Activated CD4-positive, alpha-beta memory T cell treated with anti-CD3 and anti-CD28 coated beads for 36 hours (primary cell): ENCODE data around the gene DPYSL4. TPM values are rescaled to one million over a fixed set of nuclear protein-coding genes. Genes with fewer than 3 reads are reported as not detected.

Source experiments
- CTCF ChIA-PET: fragments of 350-600 bp; sonication (Branson Sonifier 250); formaldehyde crosslinking; loops from one replicate; lab custom pipeline; 2021; ENCODE audit warnings: antibody characterized with exemption, inconsistent platforms; lab: Charles Lee
- POLR2A ChIA-PET: fragments of 350-600 bp; sonication (Branson Sonifier 250); formaldehyde crosslinking; loops from one replicate; lab custom pipeline; 2021; ENCODE audit warnings: antibody characterized with exemption; lab: Charles Lee
- DNase-seq: peaks from one replicate; pipeline ENCODE4 v3.0.0-alpha.2; 2020
- H3K27ac Mint-ChIP-seq: one replicate; pipeline ENCODE4 v1.8.0; 2021; ENCODE audit warnings: mixed read lengths
- H3K27me3 Mint-ChIP-seq: one replicate; pipeline ENCODE4 v1.8.0; 2021; ENCODE audit warnings: mixed read lengths
- H3K36me3 Mint-ChIP-seq: one replicate; pipeline ENCODE4 v1.8.0; 2021; ENCODE audit warnings: mixed read lengths
- H3K4me1 Mint-ChIP-seq: one replicate; pipeline ENCODE4 v1.8.0; 2021; ENCODE audit warnings: low read depth, mixed read lengths
- H3K4me3 Mint-ChIP-seq: one replicate; pipeline ENCODE4 v1.8.0; 2021; ENCODE audit warnings: mild to moderate bottlenecking, mixed read lengths
- H3K9me3 Mint-ChIP-seq: one replicate; pipeline ENCODE4 v1.8.0; 2021; ENCODE audit warnings: mixed read lengths
- intact Hi-C: fragments of 100-400 bp; cut with micrococcal nuclease; formaldehyde crosslinking; loops from one replicate; pipeline ENCODE4 v1.15.1; 2023
- total RNA-seq, 2 experiments: library from RNA; stranded (reverse); gene quantifications; one replicate each; pipeline ENCODE4 v1.2.3, GENCODE V29; 2021

Gene DPYSL4
- total RNA-seq, 2 experiments from 2014 or later = 7.0 to 7.2 TPM

DNA sequence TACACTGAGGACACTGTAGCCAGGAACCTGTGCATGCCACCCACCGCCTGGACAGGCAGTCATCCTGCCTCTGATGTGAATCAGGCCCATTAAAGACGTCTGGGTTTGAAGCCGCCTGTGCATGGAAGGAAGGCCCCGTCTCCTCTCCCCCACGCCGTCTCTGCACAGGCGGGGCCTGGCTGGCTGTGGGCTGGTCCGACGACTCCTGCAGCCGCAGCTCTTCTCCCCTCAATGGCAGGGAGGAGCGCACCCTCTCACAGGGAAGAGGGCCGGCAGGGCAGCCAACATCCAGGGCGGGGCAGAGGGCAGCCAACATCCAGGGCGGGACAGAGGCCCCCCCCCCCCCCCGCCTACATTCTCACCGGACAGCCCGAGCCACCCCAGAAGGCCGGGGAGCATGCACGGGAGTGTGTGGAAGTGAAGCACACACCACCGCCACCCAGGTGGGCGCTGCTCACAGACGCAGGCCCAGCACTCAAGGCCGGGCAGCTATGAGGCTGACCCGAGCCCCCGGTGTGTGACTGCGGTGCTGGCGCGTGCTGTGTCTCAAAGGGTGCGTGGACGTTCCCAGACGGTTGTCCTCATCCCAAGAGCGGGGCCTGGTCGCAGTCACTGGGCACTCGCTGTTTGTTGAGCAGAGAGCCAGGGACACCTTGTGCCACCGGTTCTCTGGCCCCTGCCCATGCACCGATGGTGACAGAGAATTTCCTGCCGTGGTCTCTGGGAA lies 19.1 kb downstream of the DPYSL4 start:
- Mint-ChIP-seq H3K36me3 (no peaks in the 10 kb centered on the region), H3K27ac (no peak overlapping the region), H3K4me3 (no peak overlapping the region), H3K4me1 (no peaks in the 10 kb centered on the region), H3K9me3 (no peaks in the 10 kb centered on the region), H3K27me3 (no peaks in the 10 kb centered on the region)
- no peak for DNase-seq
- ChIA-PET CTCF (no interaction called here), POLR2A (no interaction called here)
- intact Hi-C loops = no loop called here

DNA sequence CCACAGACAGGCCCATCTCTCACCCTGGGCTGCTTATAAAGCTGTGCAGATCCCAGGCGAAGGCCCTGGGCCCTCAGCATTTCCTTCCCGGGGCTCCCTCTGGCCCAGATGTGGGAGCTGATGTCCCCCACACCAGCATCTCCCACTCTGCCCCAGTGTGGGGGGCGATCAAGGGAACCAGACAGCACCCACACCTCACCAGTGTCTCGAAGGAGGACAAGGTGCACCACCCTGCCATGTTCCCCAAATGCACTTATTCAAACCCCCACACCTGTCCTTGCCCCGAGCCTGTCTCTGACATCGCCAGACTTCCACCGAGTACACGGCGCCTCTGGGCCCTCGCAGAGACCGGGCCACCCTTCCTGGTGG lies 19.6 kb downstream of the DPYSL4 start:
- H3K27ac Mint-ChIP-seq = no peak overlapping the region

DNA sequence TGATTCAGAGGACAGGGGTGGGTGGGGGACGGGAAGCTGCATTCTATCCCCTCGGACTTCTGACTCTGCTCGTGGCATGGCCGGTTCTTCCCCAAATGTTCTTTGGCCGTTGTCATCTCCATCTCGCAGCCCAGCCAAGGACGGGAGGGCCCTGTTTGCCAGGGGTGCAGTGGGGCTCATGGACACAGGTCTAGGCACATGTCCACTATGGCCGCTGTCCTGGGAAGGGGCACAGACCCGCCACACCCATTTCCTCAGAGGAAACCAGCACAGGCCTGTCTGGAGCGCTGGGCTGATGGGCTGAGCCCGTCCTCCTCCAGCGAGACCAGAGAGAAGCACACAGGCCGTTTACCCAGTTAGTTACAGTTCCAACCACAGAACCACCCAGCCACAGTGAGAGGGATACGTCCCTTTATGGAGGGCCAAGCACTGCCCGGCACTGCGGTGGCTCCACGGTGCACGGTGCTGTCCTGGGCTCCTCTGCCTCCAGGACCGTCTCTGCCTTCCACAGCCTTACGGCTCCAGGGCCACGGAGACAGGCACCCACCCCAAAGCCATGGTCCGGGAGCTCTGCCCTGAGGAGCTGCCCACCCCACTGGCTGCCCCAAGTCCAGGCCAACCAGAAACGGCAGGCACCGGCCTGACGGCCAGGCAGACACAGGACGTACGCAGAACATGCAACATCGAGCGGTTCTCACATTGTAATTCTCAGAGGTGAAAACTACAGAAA lies 20.2 kb downstream of the DPYSL4 start:
- CTCF ChIA-PET = no interaction called here

More for the DNA sequence above, 19.6 kb downstream of the DPYSL4 start:
- ChIA-PET CTCF (no interaction called here), POLR2A (no interaction called here)
- DNase-seq = no peak
- no peaks in the 10 kb centered on the region for H3K36me3 Mint-ChIP-seq
- H3K4me3 Mint-ChIP-seq = no peak overlapping the region
- intact Hi-C loops = no loop called here
- no peaks in the 10 kb centered on the region for H3K27me3 Mint-ChIP-seq
- H3K9me3 Mint-ChIP-seq = no peaks in the 10 kb centered on the region
- no peaks in the 10 kb centered on the region for H3K4me1 Mint-ChIP-seq

DNA sequence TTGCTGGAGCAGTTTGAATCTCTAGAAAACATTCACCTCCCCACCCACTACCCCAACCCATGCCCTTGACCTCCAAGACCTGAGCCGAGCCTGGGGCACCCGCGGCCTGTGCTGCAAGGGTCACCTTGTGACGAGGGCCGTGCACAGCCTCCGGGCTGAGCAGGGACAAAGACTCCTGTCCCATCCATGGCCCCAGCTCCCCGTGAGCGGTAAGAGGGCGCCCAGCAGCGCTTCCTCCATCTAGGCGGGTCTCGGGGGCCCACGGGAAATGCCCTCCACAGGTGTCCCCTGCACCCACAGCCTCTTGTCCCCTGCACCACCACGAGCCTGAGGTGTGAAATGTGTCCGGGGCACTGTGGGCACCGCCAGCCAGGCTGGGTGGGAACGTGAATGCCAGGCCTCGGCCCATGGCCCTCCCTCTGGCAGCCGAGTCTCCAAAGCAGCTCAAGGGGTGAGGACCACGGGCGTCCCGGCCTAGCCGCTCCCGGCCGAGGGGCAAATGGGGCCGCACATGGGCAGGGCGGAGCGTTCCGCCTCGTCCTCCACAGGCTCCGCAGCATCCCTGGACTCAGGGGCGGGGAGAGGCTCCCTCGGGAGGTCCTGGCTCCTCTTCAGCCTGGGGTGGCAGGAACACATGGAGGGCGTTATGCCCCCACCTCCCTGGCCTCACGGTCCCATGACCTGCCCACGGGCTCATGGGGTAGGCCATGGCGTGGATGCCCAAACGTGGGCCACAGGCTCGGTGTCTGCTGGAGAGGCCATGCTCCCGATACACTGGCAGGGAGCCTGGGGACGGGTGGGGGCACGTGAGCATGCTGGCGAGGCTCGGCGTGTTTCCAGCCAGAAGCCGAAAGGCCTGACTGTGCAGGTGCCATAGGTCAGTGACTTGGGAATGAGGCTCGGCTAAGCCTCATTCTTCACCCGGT lies 21.1 kb downstream of the DPYSL4 start:
- Mint-ChIP-seq H3K27ac (no peak overlapping the region), H3K4me1 (no peaks in the 10 kb centered on the region), H3K9me3 (no peaks in the 10 kb centered on the region), H3K36me3 (peaks cover 8% of the 10 kb centered on the region), H3K4me3 (no peak overlapping the region), H3K27me3 (no peaks in the 10 kb centered on the region)
- CTCF ChIA-PET = no interaction called here
- POLR2A ChIA-PET = no interaction called here
- intact Hi-C loops = no loop called here
- DNase-seq = no peak

More for the DNA sequence above, 20.2 kb downstream of the DPYSL4 start:
- H3K36me3 Mint-ChIP-seq = peaks cover 1% of the 10 kb centered on the region
- POLR2A ChIA-PET = no interaction called here
- no peaks in the 10 kb centered on the region for H3K27me3 Mint-ChIP-seq
- no peak for DNase-seq
- no peak overlapping the region for H3K27ac Mint-ChIP-seq
- no peak overlapping the region for H3K4me3 Mint-ChIP-seq
- intact Hi-C loops = no loop called here
- H3K4me1 Mint-ChIP-seq = no peaks in the 10 kb centered on the region
- H3K9me3 Mint-ChIP-seq = no peaks in the 10 kb centered on the region

DNA sequence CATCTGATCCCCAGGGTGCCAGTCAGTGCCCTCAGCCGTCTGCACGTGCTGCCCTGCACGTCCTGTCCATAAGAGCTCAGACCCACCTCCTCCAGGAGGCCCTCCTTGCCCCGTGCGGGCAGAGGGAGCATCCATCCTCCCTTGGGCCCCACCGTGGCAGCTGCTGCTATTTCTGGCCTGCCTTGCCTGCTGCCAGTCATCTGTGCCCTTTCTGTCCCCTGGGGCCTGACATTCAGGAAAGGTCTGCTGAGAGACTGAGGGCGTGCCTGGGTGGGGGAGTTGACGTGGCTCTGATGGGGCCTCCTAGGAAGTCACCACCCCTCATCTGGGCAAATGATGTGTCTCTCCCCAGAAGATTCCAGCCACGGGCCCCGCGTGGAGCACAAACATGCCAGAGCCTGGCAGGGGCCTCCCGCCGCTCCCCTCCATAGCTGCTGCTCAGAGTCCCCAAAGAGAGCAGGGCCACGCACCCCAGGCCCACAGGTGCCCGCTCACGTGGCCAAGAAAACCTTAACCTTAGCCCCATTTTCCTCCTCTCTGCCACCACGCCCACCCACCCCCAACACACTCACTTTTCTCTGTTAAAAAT lies 21.8 kb downstream of the DPYSL4 start:
- POLR2A ChIA-PET = no interaction called here
- CTCF ChIA-PET = no interaction called here
- Mint-ChIP-seq H3K4me1 (no peaks in the 10 kb centered on the region), H3K27me3 (no peaks in the 10 kb centered on the region), H3K27ac (no peak overlapping the region), H3K36me3 (peaks cover 12% of the 10 kb centered on the region), H3K4me3 (no peak overlapping the region), H3K9me3 (peaks cover 5% of the 10 kb centered on the region)
- DNase-seq = no peak
- intact Hi-C loops = no loop called here

DNA sequence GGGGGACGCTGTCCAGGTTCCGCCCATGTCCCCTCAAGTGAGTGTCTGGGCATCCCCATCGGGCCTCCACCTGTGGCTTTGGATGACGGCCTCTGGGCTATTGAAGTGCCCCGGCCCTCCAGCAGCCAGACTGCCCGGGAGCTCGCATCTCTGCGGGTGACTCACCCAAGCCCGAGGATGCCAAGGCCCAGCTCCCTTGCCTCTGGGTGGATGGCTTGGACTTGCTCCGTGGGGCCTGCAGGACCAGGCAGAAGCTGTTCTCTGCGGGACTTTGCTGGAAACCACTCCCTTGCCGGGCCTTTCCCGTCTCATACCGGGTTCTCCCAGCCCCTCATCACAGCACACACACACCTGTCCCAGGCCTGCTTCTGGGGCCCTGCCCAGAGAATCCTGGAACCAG lies 22.4 kb downstream of the DPYSL4 start:
- POLR2A ChIA-PET = no interaction called here
- intact Hi-C loops = no loop called here
- no peak overlapping the region for H3K4me3 Mint-ChIP-seq

DNA sequence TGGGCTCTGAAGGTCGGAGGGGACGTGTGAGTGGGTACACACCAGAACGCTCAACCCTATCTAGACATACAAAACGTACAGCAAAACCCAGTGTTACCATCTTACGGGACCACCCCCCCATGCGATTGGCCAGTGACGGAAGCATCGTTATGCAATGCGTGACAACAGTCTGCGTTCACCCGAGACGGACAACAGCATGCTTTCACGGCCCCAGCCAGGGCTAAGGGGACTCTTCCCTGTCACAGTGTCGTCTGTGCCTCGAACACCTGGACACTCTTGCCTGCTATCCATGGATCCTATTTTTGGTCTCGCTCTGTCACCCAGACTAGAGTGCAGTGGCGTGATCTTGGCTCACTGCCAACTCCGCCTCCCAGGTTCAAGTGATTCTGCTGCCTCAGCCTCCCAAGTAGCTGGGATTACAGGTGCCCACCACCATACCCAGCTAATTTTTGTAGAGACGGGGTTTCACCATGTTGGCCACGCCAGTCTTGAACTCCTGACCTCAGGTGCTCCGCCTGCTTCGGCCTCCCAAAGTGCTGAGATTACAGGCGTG lies 23.3 kb downstream of the DPYSL4 start:
- Mint-ChIP-seq H3K4me1 (no peaks in the 10 kb centered on the region), H3K27ac (no peak overlapping the region), H3K4me3 (no peak overlapping the region), H3K27me3 (no peaks in the 10 kb centered on the region), H3K36me3 (peaks cover 23% of the 10 kb centered on the region), H3K9me3 (peaks cover 12% of the 10 kb centered on the region)
- POLR2A ChIA-PET = no interaction called here
- intact Hi-C loops = no loop called here
- no peak for DNase-seq
- CTCF ChIA-PET = no interaction called here

More for the DNA sequence above, 22.4 kb downstream of the DPYSL4 start:
- Mint-ChIP-seq H3K27ac (no peak overlapping the region), H3K36me3 (peaks cover 17% of the 10 kb centered on the region), H3K27me3 (no peaks in the 10 kb centered on the region), H3K4me1 (no peaks in the 10 kb centered on the region), H3K9me3 (peaks cover 8% of the 10 kb centered on the region)
- CTCF ChIA-PET = no interaction called here
- DNase-seq = no peak

DNA sequence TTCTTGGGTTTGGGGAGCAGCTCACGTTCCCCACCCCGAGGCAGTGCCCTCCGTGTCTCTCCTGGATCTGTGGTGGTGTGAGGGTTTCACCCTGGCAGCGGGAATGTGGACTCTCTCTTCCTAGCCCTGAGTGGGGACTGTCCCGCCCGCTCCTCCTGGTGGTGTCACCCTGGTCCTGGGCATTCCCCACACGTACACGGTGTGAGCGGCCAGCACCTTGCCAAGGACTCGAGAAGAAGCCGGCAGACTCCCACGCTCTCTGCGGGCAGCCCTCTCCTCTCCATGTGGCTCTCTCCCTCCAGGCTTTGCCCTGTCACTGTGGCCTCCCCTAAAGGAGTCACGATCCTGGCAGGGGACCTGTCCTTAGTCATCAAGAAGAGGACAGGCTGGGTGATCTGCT lies 24.0 kb downstream of the DPYSL4 start:
- ChIA-PET CTCF (no interaction called here), POLR2A (no interaction called here)
- H3K9me3 Mint-ChIP-seq = peaks cover 19% of the 10 kb centered on the region
- H3K4me1 Mint-ChIP-seq = no peaks in the 10 kb centered on the region
- no peak for DNase-seq
- H3K4me3 Mint-ChIP-seq = no peak overlapping the region
- intact Hi-C loops = no loop called here
- peaks cover 27% of the 10 kb centered on the region for H3K36me3 Mint-ChIP-seq
- no peak overlapping the region for H3K27ac Mint-ChIP-seq
- no peaks in the 10 kb centered on the region for H3K27me3 Mint-ChIP-seq

DNA sequence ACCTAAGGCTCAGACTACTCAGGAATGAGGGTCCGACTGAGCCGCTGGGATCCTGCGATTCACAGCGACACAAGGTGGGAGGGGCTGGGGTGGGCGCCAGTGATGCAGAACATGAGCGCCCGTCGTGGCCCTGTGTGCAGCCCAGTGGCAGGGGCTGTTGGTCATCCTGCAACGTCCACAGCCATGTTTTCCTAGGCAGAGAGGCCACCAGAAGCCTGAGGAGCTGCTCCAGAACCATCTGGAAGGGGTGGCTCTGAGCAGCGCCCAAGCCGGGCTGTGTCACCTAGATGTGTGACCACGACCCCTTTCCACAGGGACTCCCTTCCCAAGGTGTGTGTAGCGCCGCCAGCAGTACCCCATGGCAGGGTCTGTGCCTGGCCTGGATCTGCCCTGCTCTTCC lies 24.5 kb downstream of the DPYSL4 start:
- POLR2A ChIA-PET = no interaction called here
- intact Hi-C loops = no loop called here
- Mint-ChIP-seq H3K36me3 (peaks cover 28% of the 10 kb centered on the region), H3K4me3 (no peak overlapping the region), H3K27ac (no peak overlapping the region), H3K27me3 (no peaks in the 10 kb centered on the region), H3K9me3 (peaks cover 24% of the 10 kb centered on the region), H3K4me1 (no peaks in the 10 kb centered on the region)
- CTCF ChIA-PET = no interaction called here
- no peak for DNase-seq

DNA sequence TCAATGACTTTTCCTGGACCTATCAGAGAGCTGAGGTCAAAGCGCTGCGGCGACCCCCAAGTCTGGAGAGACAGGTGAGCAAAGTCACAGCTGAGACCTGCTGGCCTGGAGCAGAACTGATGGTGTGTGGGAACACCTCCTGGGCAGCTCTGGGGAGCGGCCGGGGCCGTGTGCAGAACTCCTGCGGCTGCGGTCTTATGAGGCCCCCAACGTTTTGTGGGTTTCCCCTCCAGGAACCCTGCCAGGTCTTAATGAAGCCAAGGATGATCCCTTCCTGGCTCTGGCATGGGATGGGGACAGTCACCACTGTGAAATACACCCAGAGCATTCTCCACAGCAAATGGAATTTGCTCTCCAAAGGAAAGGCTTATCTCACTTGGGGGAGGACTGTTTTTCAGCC lies 26.1 kb downstream of the DPYSL4 start:
- no peak overlapping the region for H3K27ac Mint-ChIP-seq
- intact Hi-C loops = no loop called here
- POLR2A ChIA-PET = no interaction called here
- no peaks in the 10 kb centered on the region for H3K27me3 Mint-ChIP-seq
- CTCF ChIA-PET = interaction anchor here (1.0 kb wide), 1 partner anchor 72 kb away, joined by 3 read pairs; no protein-coding TSS in a partner anchor
- peaks cover 39% of the 10 kb centered on the region for H3K9me3 Mint-ChIP-seq
- no peak overlapping the region for H3K4me3 Mint-ChIP-seq
- H3K4me1 Mint-ChIP-seq = no peaks in the 10 kb centered on the region
- H3K36me3 Mint-ChIP-seq = peaks cover 34% of the 10 kb centered on the region
- no peak for DNase-seq

DNA sequence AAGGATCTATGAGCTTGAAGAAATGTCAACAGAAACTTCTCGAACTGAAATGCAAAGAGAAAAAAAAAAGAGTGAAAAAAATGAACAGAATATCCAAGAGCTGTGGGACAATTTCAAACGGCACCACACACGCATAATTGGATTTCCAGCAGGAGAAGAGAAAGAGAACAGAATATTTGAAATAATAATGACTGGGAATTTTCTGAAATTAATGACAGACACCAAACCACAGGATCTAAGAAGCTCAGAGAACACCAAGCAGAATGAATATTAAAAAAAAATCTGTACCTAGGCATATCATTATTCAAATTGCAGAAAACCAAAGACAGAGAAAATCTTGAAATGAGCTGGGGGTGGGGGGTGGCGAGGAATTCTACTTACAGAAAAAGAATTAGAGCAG lies 27.2 kb downstream of the DPYSL4 start:
- peaks cover 42% of the 10 kb centered on the region for H3K9me3 Mint-ChIP-seq
- intact Hi-C loops = no loop called here
- POLR2A ChIA-PET = no interaction called here
- CTCF ChIA-PET = no interaction called here
- no peaks in the 10 kb centered on the region for H3K27me3 Mint-ChIP-seq
- no peak overlapping the region for H3K4me3 Mint-ChIP-seq
- peaks cover 38% of the 10 kb centered on the region for H3K36me3 Mint-ChIP-seq
- no peaks in the 10 kb centered on the region for H3K4me1 Mint-ChIP-seq
- H3K27ac Mint-ChIP-seq = no peak overlapping the region
- DNase-seq = no peak
